Pons (tissue), 1 donor: ENCODE results near the gene TMEM161A.

ENCODE experiments used
- DNase-seq: peaks from one replicate; pipeline ENCODE4 v3.0.0-alpha.2; 2016; ENCODE audit warnings: low spot score

Gene TMEM161A

GRCh38 chr19:19096641-19097627 lies 41.3 kb downstream of the TMEM161A start:
- DNase-seq = no peak

GRCh38 chr19:19095691-19096090 lies 42.6 kb downstream of the TMEM161A start:
- no peak for DNase-seq

GRCh38 chr19:19094513-19094912 lies 43.8 kb downstream of the TMEM161A start:
- DNase-seq = no peak

GRCh38 chr19:19087676-19088075 lies 50.6 kb downstream of the TMEM161A start:
- no peak for DNase-seq

- no peak for DNase-seq
These were observed 54.7 kb downstream of the TMEM161A start for GRCh38 chr19:19083413-19084178.

GRCh38 chr19:19081642-19082151 lies 56.6 kb downstream of the TMEM161A start:
- no peak for DNase-seq

- DNase-seq = no peak
These were observed 58.7 kb downstream of the TMEM161A start for GRCh38 chr19:19079571-19079970.

GRCh38 chr19:19078801-19079200 lies 59.5 kb downstream of the TMEM161A start:
- no peak for DNase-seq

GRCh38 chr19:19077103-19077502 lies 61.2 kb downstream of the TMEM161A start:
- DNase-seq = no peak

- no peak for DNase-seq
These were observed 61.8 kb downstream of the TMEM161A start for GRCh38 chr19:19076476-19076875.

GRCh38 chr19:19075126-19075525 lies 63.2 kb downstream of the TMEM161A start:
- no peak for DNase-seq

GRCh38 chr19:19074196-19074882 lies 63.9 kb downstream of the TMEM161A start:
- no peak for DNase-seq

- DNase-seq = no peak
These were observed 66.4 kb downstream of the TMEM161A start for GRCh38 chr19:19071897-19072296.
